ENCODE data around the gene MYO1F. TPM values are rescaled to one million over a fixed set of nuclear protein-coding genes. Genes with fewer than 3 reads are reported as not detected.
A peak's percentile ranks its signal among the peaks of the same experiment; 100 is the strongest.

MYO1F gene
- total and polyA plus RNA-seq, 2 donors (not counting 1 experiment from before 2014, with no cell fraction given), result 76.3 to 126 TPM

GRCh38 chr19:8612807-8613171 lies 35.5 kb upstream of the MYO1F start:
- no peak overlapping the region for H3K4me3 Mint-ChIP-seq
- peaks cover 30% of the 10 kb centered on the region for H3K27me3 Mint-ChIP-seq
- H3K9ac ChIP-seq (ENCODE audit: low read length), result no peak overlapping the region
- H3K4me3 ChIP-seq (ENCODE audit: control extremely low read depth in 1 of 5, extremely low read depth in 1 of 5, insufficient read depth in 1 of 5, low read depth in 2 of 5, low read length in 4 of 5), result no peak overlapping the region
- H3K4me1 ChIP-seq (ENCODE audit: control insufficient read depth in 2 of 2, insufficient read depth in 2 of 2, low read length in 2 of 2), result peaks cover 16 to 22% of the 10 kb centered on the region in 2 donors
- intact Hi-C loops (cut with micrococcal nuclease), result no loop called here
- DNase-seq (no peak), ATAC-seq (ENCODE audit: low read depth) (no peak)
- H2AFZ ChIP-seq (ENCODE audit: insufficient read depth, low read depth, low read length, poor library complexity, severe bottlenecking), result no peak overlapping the region
- no peaks in the 10 kb centered on the region for H3K9me3 Mint-ChIP-seq (ENCODE audit: insufficient read depth)
- no peak overlapping the region for H3K27ac ChIP-seq (ENCODE audit: low read length in 2 of 2)
- peaks cover 17% of the 10 kb centered on the region for H3K4me1 Mint-ChIP-seq
- peaks cover 0 to 29% (median 19%) of the 10 kb centered on the region in 4 experiments for H3K27me3 ChIP-seq (replicated peaks in 1 of 4; ENCODE audit: control extremely low read depth in 1 of 4, control insufficient read depth in 3 of 4, insufficient read depth in 4 of 4, low read length in 3 of 4)
- no peak for TF ChIP-seq EZH2 (IDR thresholded peaks at IDR 0.05; ENCODE audit: borderline replicate concordance, insufficient read depth, low read depth, low read length, poor library complexity, severe bottlenecking)
- no peak for TF ChIP-seq CTCF (IDR thresholded peaks at IDR 0.05)
- ChIA-PET CTCF (interaction anchor here (1.1 to 1.3 kb wide), 2 partner anchors 34 to 125 kb away, joined by 3 to 4 read pairs; no protein-coding TSS in a partner anchor), POLR2A (no interaction called here)
- H3K27ac Mint-ChIP-seq, result no peak overlapping the region
- no peaks in the 10 kb centered on the region for H4K20me1 ChIP-seq (ENCODE audit: control insufficient read depth, insufficient read depth, low read length, poor library complexity, severe bottlenecking)
- WGBS (ENCODE audit: insufficient coverage), result 100% methylated on average over 2 of the region's 5 CpGs
- no peaks in the 10 kb centered on the region for H3K36me3 ChIP-seq (replicated peaks in 1 of 2; ENCODE audit: control extremely low read depth in 1 of 2, control insufficient read depth in 1 of 2, extremely low read depth in 1 of 2, insufficient read depth in 2 of 2, low read length in 1 of 2)
- H3K9me3 ChIP-seq (ENCODE audit: control extremely low read depth in 1 of 3, control insufficient read depth in 2 of 3, insufficient read depth in 1 of 3, low read length in 2 of 3), result peaks cover 0 to 18% (median 0%) of the 10 kb centered on the region in 3 donors
- no peaks in the 10 kb centered on the region for H3K79me2 ChIP-seq (ENCODE audit: control insufficient read depth, insufficient read depth, low read length)
- no peak overlapping the region for H3K4me2 ChIP-seq (replicated peaks; ENCODE audit: low read depth, low read length, poor library complexity, severe bottlenecking)

GRCh38 chr19:8611877-8612806 lies 34.9 kb upstream of the MYO1F start:
- no peak overlapping the region for H3K27ac ChIP-seq (ENCODE audit: low read length in 2 of 2)
- H2AFZ ChIP-seq (ENCODE audit: insufficient read depth, low read depth, low read length, poor library complexity, severe bottlenecking), result no peak overlapping the region
- H3K9me3 ChIP-seq (ENCODE audit: control extremely low read depth in 1 of 3, control insufficient read depth in 2 of 3, insufficient read depth in 1 of 3, low read length in 2 of 3), result peaks cover 0 to 18% (median 0%) of the 10 kb centered on the region in 3 donors
- peaks cover 16 to 22% of the 10 kb centered on the region in 2 donors for H3K4me1 ChIP-seq (ENCODE audit: control insufficient read depth in 2 of 2, insufficient read depth in 2 of 2, low read length in 2 of 2)
- no peaks in the 10 kb centered on the region for H4K20me1 ChIP-seq (ENCODE audit: control insufficient read depth, insufficient read depth, low read length, poor library complexity, severe bottlenecking)
- Mint-ChIP-seq H3K9me3 (ENCODE audit: insufficient read depth) (no peaks in the 10 kb centered on the region), H3K27ac (peak overlapping the region; percentile 26), H3K4me3 (peak overlapping the region; percentile 73), H3K4me1 (peaks cover 17% of the 10 kb centered on the region), H3K27me3 (peaks cover 34% of the 10 kb centered on the region)
- TF ChIP-seq CTCF (IDR thresholded peaks at IDR 0.05), result no peak
- TF ChIP-seq EZH2 (IDR thresholded peaks at IDR 0.05; ENCODE audit: borderline replicate concordance, insufficient read depth, low read depth, low read length, poor library complexity, severe bottlenecking), result no peak
- no peak overlapping the region for H3K4me3 ChIP-seq (ENCODE audit: control extremely low read depth in 1 of 5, extremely low read depth in 1 of 5, insufficient read depth in 1 of 5, low read depth in 2 of 5, low read length in 4 of 5)
- H3K9ac ChIP-seq (ENCODE audit: low read length), result no peak overlapping the region
- POLR2A ChIA-PET, result no interaction called here
- CTCF ChIA-PET, result interaction anchor here (1.1 to 1.3 kb wide), 3 partner anchors 31 to 124 kb away, joined by 3 to 5 read pairs (median 4); no protein-coding TSS in a partner anchor
- WGBS (ENCODE audit: insufficient coverage), result 70% methylated on average over 8 of the region's 12 CpGs
- ATAC-seq (ENCODE audit: low read depth) (no peak), DNase-seq (no peak)
- H3K79me2 ChIP-seq (ENCODE audit: control insufficient read depth, insufficient read depth, low read length), result no peaks in the 10 kb centered on the region
- intact Hi-C loops (cut with micrococcal nuclease), result no loop called here
- no peak overlapping the region for H3K4me2 ChIP-seq (replicated peaks; ENCODE audit: low read depth, low read length, poor library complexity, severe bottlenecking)
- H3K27me3 ChIP-seq (replicated peaks in 1 of 4; ENCODE audit: control extremely low read depth in 1 of 4, control insufficient read depth in 3 of 4, insufficient read depth in 4 of 4, low read length in 3 of 4), result peaks cover 0 to 29% (median 19%) of the 10 kb centered on the region in 4 experiments
- no peaks in the 10 kb centered on the region for H3K36me3 ChIP-seq (replicated peaks in 1 of 2; ENCODE audit: control extremely low read depth in 1 of 2, control insufficient read depth in 1 of 2, extremely low read depth in 1 of 2, insufficient read depth in 2 of 2, low read length in 1 of 2)

All from B cell (primary cell).